Activated CD4-positive, alpha-beta T cell treated with anti-CD3 and anti-CD28 coated beads, Interleukin-2, amount 50 U/mL, for 24 hours (primary cell): ENCODE results near the gene TP53BP2.
A peak's percentile ranks its signal among the peaks of the same experiment; 100 is the strongest.

Source experiments
- DNase-seq, 2 donors: peaks; one replicate each; pipeline ENCODE4 v3.0.0-alpha.2; 2020; ENCODE audit warnings: low read depth in 1 of 2, low spot score in 1 of 2

TP53BP2 gene

GRCh38 chr1:223765719-223766340 is 79.9 kb downstream of the TP53BP2 start:
- no peak for DNase-seq

- DNase-seq, result no peak
Measured at GRCh38 chr1:223765036-223765718, 80.6 kb downstream of the TP53BP2 start.

GRCh38 chr1:223763881-223764280 is 81.9 kb downstream of the TP53BP2 start:
- DNase-seq, result no peak

- DNase-seq, result no peak
Measured at GRCh38 chr1:223763251-223763650, 82.5 kb downstream of the TP53BP2 start.

GRCh38 chr1:223761411-223761810 is 84.3 kb downstream of the TP53BP2 start:
- DNase-seq, result no peak

DNA sequence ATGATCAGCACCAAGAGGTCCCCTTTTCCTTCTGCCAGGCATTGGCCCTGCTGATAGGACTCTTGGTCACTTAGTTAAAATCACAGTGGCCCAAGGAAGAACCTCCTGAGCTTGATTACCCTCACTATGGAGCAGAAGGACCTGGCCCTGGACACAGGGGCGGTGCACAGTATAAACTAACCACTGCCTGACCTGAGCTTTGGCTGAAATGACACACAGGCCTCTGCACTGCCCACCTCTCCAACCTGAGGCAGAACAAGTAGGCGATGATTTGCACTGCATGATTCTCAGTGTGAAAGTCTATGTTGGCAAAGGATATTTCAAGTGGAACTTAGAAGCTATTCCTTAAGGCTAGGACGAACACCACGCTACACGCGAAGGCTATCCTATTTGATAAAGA is 84.9 kb downstream of the TP53BP2 start:
- no peak for DNase-seq

DNA sequence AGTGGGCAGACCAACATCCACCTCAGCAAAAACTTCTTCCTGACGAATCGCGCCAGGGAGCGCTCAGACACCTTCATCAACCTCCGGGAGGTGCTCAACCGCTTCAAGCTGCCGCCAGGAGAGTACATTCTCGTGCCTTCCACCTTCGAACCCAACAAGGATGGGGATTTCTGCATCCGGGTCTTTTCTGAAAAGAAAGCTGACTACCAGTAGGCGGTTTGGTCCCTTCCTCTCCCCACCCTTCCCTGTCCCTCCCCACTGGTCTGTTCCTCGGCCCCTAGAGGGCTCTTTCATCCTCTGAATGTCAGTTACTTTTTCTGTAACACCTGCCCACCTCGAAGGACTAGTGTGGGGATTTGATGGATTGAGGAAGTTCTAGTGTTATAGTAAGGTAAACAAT is 86.5 kb downstream of the TP53BP2 start:
- no peak for DNase-seq

- no peak for DNase-seq
Measured at GRCh38 chr1:223758734-223759133, 87.0 kb downstream of the TP53BP2 start.

DNA sequence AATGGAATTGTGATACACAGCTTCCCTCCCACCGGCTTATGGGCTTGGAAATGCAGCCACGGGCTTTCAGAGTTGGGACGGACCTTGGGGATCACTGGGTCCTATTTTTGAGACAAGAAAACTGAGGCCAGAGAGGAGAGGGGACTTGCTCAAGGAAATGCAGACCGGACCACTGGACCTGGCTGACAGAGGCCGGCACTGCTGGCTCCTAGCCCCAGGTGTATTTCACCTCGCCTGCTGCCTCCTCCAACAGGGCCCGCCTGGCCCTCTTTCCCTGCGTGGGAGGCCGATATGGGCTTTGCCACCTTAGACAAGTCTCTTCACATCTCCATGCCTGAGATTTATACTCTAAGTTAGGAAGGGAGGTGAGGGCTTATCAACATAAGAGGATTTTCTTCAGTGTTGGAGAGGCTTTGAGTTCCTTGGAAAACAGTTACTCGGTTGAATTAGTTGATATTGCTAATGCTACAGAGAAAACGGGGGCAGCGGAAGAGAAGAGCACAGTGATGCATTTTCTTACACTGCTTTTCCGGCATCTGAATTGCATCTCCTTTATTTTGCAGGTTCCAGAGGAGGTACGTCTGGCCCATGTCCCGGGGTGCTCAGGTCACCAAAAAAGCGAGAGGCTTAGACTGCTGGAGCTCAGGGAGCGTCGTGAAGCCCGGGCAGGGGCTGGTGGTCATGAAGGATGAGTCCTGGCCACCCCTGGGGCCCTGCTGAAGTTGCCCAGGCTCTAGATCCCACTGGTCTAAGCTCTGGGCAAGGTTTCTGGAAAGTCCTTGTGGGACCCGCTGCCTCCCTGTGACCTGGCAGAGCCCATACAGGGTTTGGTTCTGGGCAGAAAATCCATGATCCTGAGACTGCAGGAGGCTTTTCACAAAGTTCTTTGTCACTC is 88.7 kb downstream of the TP53BP2 start:
- no peak for DNase-seq

DNA sequence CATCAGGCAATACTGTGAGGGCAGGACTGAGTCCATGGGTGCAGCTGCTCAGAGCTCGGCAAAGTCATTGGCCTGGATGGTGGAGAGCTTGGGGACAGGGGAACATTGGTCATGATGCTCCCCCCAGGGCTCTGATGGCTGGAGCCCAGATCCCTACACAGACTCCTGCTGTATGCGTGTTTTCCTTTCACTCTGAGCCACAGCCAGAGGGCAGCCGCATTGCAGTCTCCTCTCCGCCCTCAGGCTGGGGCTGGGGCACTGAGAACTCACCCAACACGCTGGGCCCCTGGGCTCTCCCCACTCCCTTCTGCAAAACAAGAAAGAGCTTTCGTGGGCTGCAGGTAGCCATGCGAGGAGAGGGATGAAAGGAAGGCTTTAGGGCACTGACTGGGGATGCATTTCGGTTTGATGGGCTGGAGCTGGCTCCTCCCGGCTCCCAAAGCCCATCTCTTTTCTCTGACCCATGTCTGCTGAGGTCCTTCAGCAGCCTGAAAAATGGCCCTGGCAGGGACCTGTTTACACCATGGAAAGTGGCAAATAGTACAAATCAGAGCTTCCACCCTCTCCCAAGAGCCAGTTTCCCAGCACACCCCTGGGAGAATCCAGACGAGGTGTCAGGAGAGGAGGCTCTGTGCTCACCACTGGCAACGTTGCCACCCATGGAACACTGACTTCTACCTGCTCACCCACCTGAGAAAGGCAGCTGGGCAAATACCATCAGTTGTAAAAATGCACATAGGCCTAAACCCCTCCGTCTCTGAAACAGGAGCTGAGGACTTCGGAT is 89.6 kb downstream of the TP53BP2 start:
- no peak for DNase-seq

DNA sequence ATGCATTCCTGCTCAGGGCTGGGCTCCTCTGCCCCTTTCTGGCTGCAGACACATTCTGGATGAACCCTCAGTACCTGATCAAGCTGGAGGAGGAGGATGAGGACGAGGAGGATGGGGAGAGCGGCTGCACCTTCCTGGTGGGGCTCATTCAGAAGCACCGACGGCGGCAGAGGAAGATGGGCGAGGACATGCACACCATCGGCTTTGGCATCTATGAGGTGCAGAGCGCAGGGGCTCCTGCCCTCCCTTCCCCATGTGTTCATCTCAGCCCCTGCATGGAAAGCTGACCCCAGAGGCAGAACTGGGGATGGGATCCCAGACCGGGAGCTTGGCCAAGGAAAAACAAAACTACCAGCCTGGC is 90.3 kb downstream of the TP53BP2 start:
- no peak for DNase-seq

- no peak for DNase-seq
Measured at GRCh38 chr1:223754681-223755431, 90.9 kb downstream of the TP53BP2 start.

- no peak for DNase-seq
Measured at GRCh38 chr1:223752721-223753515, 92.8 kb downstream of the TP53BP2 start.

GRCh38 chr1:223751696-223752095 is 94.1 kb downstream of the TP53BP2 start:
- no peak for DNase-seq

- no peak for DNase-seq
Measured at GRCh38 chr1:223750730-223751570, 94.8 kb downstream of the TP53BP2 start.

- DNase-seq, result peak; percentile 35 to 50
Measured at GRCh38 chr1:223748773-223749733, 96.7 kb downstream of the TP53BP2 start.

- no peak for DNase-seq
Measured at GRCh38 chr1:223748405-223748772, 97.4 kb downstream of the TP53BP2 start.

DNA sequence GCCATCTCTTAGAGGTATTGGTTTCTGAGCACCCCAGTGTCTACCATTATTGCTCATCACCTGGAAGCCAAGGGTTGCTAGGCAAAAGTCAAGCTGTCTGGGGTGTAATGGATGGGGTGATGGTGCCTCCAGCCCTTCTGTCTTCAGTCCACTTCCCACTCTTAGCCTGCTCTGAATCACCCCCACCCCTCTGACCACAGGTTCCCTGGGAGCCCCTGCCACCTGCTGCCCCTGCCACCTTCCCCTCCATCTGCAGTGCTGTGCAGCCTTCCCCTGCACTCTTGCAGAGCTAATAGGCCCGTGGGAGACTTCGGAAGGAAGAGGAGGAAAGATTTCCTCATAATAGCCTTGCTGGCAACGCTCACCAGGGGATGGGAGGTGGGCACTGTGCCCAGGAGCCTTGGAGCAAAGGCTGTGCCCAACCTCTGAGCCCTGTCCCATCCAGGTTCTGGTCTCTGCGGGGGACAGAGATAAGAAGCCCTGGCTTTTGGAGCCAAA is 97.9 kb downstream of the TP53BP2 start:
- DNase-seq, result no peak
